ENCODE results near the gene RAX2.
A peak's percentile ranks its signal among the peaks of the same experiment; 100 is the strongest.

Gene RAX2

GRCh38 chr19:3818918-3819317 lies 46.9 kb upstream of the RAX2 start:
- Histone ChIP-seq H3K36me3 (replicated peaks; ENCODE audit: insufficient read depth, low read length) (no peaks in the 10 kb centered on the region), H4K20me1 (ENCODE audit: insufficient read depth, low read length) (no peaks in the 10 kb centered on the region), H3K27ac (ENCODE audit: low read length) (no peak overlapping the region), H3K4me3 (ENCODE audit: low read length) (no peak overlapping the region), H3K79me2 (ENCODE audit: low read length) (no peaks in the 10 kb centered on the region), H3K9me3 (replicated peaks; ENCODE audit: insufficient read depth, low read length) (no peaks in the 10 kb centered on the region), H3K9me2 (replicated peaks; ENCODE audit: insufficient read depth, low read length) (no peaks in the 10 kb centered on the region), H3K27me3 (replicated peaks; ENCODE audit: insufficient read depth, low read length) (peaks cover 93% of the 10 kb centered on the region), H3K4me2 (ENCODE audit: low read depth, low read length) (no peak overlapping the region), H3K9ac (ENCODE audit: low read length) (no peak overlapping the region), H3K4me1 (ENCODE audit: low read length) (no peaks in the 10 kb centered on the region), H3F3A (ENCODE audit: insufficient read depth, low read length) (no peaks in the 10 kb centered on the region), H2AFZ (ENCODE audit: low read length) (no peak overlapping the region)
- DNase-seq: no peak
- no peak for TF ChIP-seq CTCF (IDR thresholded peaks at IDR 0.05; ENCODE audit: low read length)
- TF ChIP-seq EZH2phosphoT487 (IDR thresholded peaks at IDR 0.05; ENCODE audit: low read length): 0 out of 2 replicates have a peak, but pooled peaks have one; percentile 18
- TF ChIP-seq EZH2 (optimal IDR thresholded peaks at IDR 0.05; ENCODE audit: low read depth, low read length): no peak

- no peak overlapping the region for H3K4me3 ChIP-seq (ENCODE audit: low read length)
- no peak overlapping the region for H3K27ac ChIP-seq (ENCODE audit: low read length)
- TF ChIP-seq EZH2phosphoT487 (IDR thresholded peaks at IDR 0.05; ENCODE audit: low read length) (0 out of 2 replicates have a peak, but pooled peaks have one; percentile 36), CTCF (IDR thresholded peaks at IDR 0.05; ENCODE audit: low read length) (no peak)
- H3K27me3 ChIP-seq (replicated peaks; ENCODE audit: insufficient read depth, low read length): peaks cover 93% of the 10 kb centered on the region
- no peaks in the 10 kb centered on the region for H3K9me3 ChIP-seq (replicated peaks; ENCODE audit: insufficient read depth, low read length)
- H3K9me2 ChIP-seq (replicated peaks; ENCODE audit: insufficient read depth, low read length): no peaks in the 10 kb centered on the region
- no peaks in the 10 kb centered on the region for H3K4me1 ChIP-seq (ENCODE audit: low read length)
- DNase-seq: no peak
- H3K36me3 ChIP-seq (replicated peaks; ENCODE audit: insufficient read depth, low read length): no peaks in the 10 kb centered on the region
- no peak overlapping the region for H3K4me2 ChIP-seq (ENCODE audit: low read depth, low read length)
- no peaks in the 10 kb centered on the region for H3F3A ChIP-seq (ENCODE audit: insufficient read depth, low read length)
- H4K20me1 ChIP-seq (ENCODE audit: insufficient read depth, low read length): no peaks in the 10 kb centered on the region
- no peak overlapping the region for H2AFZ ChIP-seq (ENCODE audit: low read length)
- H3K9ac ChIP-seq (ENCODE audit: low read length): no peak overlapping the region
- H3K79me2 ChIP-seq (ENCODE audit: low read length): no peaks in the 10 kb centered on the region
These were observed 46.4 kb upstream of the RAX2 start for GRCh38 chr19:3818466-3818865.

- Histone ChIP-seq H3K9me3 (replicated peaks; ENCODE audit: insufficient read depth, low read length) (no peaks in the 10 kb centered on the region), H3K4me3 (ENCODE audit: low read length) (no peak overlapping the region), H3K36me3 (replicated peaks; ENCODE audit: insufficient read depth, low read length) (no peaks in the 10 kb centered on the region), H2AFZ (ENCODE audit: low read length) (no peak overlapping the region), H4K20me1 (ENCODE audit: insufficient read depth, low read length) (no peaks in the 10 kb centered on the region), H3K27me3 (replicated peaks; ENCODE audit: insufficient read depth, low read length) (peaks cover 93% of the 10 kb centered on the region), H3K9ac (ENCODE audit: low read length) (no peak overlapping the region), H3K4me1 (ENCODE audit: low read length) (no peaks in the 10 kb centered on the region), H3K27ac (ENCODE audit: low read length) (no peak overlapping the region), H3K4me2 (ENCODE audit: low read depth, low read length) (no peak overlapping the region), H3F3A (ENCODE audit: insufficient read depth, low read length) (no peaks in the 10 kb centered on the region), H3K79me2 (ENCODE audit: low read length) (no peaks in the 10 kb centered on the region), H3K9me2 (replicated peaks; ENCODE audit: insufficient read depth, low read length) (no peaks in the 10 kb centered on the region)
- no peak for DNase-seq
- TF ChIP-seq EZH2 (optimal IDR thresholded peaks at IDR 0.05; ENCODE audit: low read depth, low read length) (no peak), CTCF (IDR thresholded peaks at IDR 0.05; ENCODE audit: low read length) (no peak), EZH2phosphoT487 (IDR thresholded peaks at IDR 0.05; ENCODE audit: low read length) (no peak)
These were observed 45.7 kb upstream of the RAX2 start for GRCh38 chr19:3817761-3818160.
